ENCODE data around the gene LDLRAD4.

The LDLRAD4 gene

DNA sequence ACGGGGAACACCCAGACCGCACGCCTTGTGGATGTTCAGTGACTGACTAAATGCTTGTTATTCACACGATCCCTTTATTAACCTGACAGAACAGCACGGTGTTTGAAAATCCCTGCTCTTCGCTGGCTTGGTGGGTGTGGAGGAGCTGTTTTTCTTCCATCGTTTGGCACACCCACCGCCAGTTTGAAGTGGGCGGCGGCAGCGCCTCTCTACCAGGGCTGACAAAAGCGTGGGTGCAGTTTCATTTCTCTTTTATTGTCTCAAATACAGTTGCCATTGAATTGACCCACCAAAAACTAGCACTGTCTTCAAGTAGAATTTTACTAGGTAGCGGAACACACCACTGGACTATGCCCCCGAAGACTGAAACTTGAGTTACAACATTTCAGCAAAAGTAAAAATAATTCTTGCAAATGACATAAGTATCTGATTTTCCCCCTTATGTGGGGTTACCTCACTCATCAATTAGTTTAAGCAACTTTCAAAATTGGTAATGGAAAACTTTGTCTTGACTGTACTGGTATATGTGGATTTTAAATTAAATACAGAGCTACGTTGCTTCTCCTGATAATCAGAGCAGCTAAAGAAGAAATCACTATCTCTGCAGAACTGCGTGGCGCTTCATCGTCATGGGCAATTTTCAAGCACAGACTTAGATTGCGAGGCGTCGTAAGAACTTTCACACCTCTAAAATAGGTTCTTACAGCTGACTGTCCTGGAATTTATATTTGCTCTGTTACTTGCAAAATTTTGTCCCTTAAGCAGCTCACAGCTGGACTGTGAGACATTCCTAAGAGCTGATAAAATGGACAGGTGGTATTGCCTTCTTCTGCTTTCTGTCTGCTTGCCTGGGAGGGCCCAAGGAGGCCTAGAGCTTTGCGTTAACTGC, 60.9 kb downstream of the LDLRAD4 start:
- TF ChIP-seq, protein P1, sequence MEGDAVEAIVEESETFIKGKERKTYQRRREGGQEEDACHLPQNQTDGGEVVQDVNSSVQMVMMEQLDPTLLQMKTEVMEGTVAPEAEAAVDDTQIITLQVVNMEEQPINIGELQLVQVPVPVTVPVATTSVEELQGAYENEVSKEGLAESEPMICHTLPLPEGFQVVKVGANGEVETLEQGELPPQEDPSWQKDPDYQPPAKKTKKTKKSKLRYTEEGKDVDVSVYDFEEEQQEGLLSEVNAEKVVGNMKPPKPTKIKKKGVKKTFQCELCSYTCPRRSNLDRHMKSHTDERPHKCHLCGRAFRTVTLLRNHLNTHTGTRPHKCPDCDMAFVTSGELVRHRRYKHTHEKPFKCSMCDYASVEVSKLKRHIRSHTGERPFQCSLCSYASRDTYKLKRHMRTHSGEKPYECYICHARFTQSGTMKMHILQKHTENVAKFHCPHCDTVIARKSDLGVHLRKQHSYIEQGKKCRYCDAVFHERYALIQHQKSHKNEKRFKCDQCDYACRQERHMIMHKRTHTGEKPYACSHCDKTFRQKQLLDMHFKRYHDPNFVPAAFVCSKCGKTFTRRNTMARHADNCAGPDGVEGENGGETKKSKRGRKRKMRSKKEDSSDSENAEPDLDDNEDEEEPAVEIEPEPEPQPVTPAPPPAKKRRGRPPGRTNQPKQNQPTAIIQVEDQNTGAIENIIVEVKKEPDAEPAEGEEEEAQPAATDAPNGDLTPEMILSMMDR (IDR thresholded peaks at IDR 0.05; ENCODE audit: borderline replicate concordance, control extremely low read depth, extremely low read depth, insufficient read depth, missing control alignments) = no peak
- DNase-seq (ENCODE audit: low spot score) = no peak
- in situ Hi-C loops (cut with MboI; ENCODE audit: low sequenced_read_pairs, unreplicated experiment) = no loop called here

GRCh38 chr18:13280070-13280795, 61.7 kb downstream of the LDLRAD4 start:
- TF ChIP-seq, protein P1 (IDR thresholded peaks at IDR 0.05; ENCODE audit: borderline replicate concordance, control extremely low read depth, extremely low read depth, insufficient read depth, missing control alignments) = no peak
- no peak for DNase-seq (ENCODE audit: low spot score)
- in situ Hi-C loops (cut with MboI; ENCODE audit: low sequenced_read_pairs, unreplicated experiment) = no loop called here

- in situ Hi-C loops (cut with MboI; ENCODE audit: low sequenced_read_pairs, unreplicated experiment) = no loop called here
- no peak for DNase-seq (ENCODE audit: low spot score)
- TF ChIP-seq, protein P1 (IDR thresholded peaks at IDR 0.05; ENCODE audit: borderline replicate concordance, control extremely low read depth, extremely low read depth, insufficient read depth, missing control alignments) = no peak
Measured at GRCh38 chr18:13281406-13281805, 62.8 kb downstream of the LDLRAD4 start.

- in situ Hi-C loops (cut with MboI; ENCODE audit: low sequenced_read_pairs, unreplicated experiment) = no loop called here
- DNase-seq (ENCODE audit: low spot score) = no peak
Measured at GRCh38 chr18:13283746-13284145, 65.2 kb downstream of the LDLRAD4 start.

DNA sequence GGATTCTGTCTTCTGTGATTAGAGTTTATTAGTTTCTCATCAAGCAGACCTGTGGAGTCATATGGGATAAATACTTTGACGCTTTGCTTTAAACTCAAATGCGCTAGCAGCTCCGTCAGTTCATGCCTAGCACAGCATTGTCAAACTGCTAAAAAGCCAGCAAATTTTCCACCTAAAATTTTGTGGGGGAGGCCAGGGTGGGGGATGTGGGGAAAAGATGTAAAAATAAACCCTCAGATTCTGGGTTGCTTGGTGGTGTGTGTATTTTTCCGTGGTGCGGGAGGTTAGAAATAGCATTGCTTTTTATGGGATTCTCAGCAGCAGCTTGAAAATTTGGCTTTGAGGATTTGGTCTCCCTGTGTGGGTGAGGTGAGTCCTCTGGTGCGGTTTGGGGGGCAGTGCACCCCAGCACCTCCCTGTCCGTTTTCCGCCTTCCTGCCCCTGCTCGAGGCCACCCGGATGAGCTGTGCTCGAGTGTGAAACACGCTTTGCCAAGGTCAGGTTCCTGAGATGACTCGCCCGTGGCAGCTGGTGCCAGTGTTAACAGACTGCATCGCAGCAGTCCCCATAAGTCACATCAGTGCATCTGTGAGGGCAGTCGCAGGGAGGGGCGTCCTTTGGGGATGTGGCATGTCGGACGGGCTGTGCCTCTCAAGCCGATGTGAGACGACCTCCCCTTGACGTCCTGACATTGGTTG, 65.9 kb downstream of the LDLRAD4 start:
- TF ChIP-seq, protein P1 (IDR thresholded peaks at IDR 0.05; ENCODE audit: borderline replicate concordance, control extremely low read depth, extremely low read depth, insufficient read depth, missing control alignments) = no peak
- DNase-seq (ENCODE audit: low spot score) = no peak
- in situ Hi-C loops (cut with MboI; ENCODE audit: low sequenced_read_pairs, unreplicated experiment) = no loop called here

More at GRCh38 chr18:13283746-13284145, 65.2 kb downstream of the LDLRAD4 start:
- TF ChIP-seq, protein P1 (IDR thresholded peaks at IDR 0.05; ENCODE audit: borderline replicate concordance, control extremely low read depth, extremely low read depth, insufficient read depth, missing control alignments) = no peak

DNA sequence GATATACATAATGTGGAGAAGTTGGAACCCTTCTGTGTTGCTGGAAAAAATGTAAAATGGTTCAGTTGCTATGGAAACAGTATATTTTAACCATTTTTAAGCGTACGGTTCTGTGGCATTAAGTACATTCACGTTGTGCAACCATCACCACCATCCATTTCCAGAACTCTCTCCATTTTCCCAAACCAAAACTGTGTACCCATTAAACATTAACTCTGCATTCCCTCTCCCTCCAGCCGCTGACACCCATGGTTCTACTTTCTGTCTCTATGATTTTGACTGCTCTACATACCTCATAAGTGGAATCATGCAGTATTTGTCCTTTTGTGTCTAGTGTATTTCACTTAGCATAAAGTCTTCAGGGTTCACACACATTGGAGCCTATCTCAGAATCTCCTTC, 67.3 kb downstream of the LDLRAD4 start:
- no peak for DNase-seq (ENCODE audit: low spot score)
- in situ Hi-C loops (cut with MboI; ENCODE audit: low sequenced_read_pairs, unreplicated experiment) = no loop called here
- TF ChIP-seq, protein P1 (IDR thresholded peaks at IDR 0.05; ENCODE audit: borderline replicate concordance, control extremely low read depth, extremely low read depth, insufficient read depth, missing control alignments) = no peak

Data from GM13976 (cell line).